ENCODE measurements around the gene HMCN1.

The HMCN1 gene

GRCh38 chr1:185864889-185865517 is 130.8 kb downstream of the HMCN1 start:
- H3K27ac ChIP-seq (ENCODE audit: low read depth, low read length), result no peak overlapping the region
- H2AFZ ChIP-seq (ENCODE audit: low read depth, low read length, severe bottlenecking), result no peak overlapping the region
- H3K36me3 ChIP-seq (ENCODE audit: low read length), result no peaks in the 10 kb centered on the region
- H3K79me2 ChIP-seq (ENCODE audit: insufficient read depth, low read length), result no peaks in the 10 kb centered on the region
- H3K9me2 ChIP-seq (replicated peaks; ENCODE audit: insufficient read depth, low read length), result 0 out of 2 replicates have a peak, but pooled peaks cover 3% of the 10 kb centered on the region
- H3F3A ChIP-seq (ENCODE audit: insufficient read depth), result no peaks in the 10 kb centered on the region
- H3K27me3 ChIP-seq (ENCODE audit: low read length), result no peaks in the 10 kb centered on the region
- no peaks in the 10 kb centered on the region for H3K9me3 ChIP-seq (ENCODE audit: insufficient read depth, low read length)
- no peak overlapping the region for H3K4me3 ChIP-seq (ENCODE audit: insufficient read depth, low read length, poor library complexity, severe bottlenecking)
- H4K20me1 ChIP-seq (ENCODE audit: low read depth, low read length), result no peaks in the 10 kb centered on the region
- H3K4me2 ChIP-seq (ENCODE audit: low read depth, low read length, poor library complexity, severe bottlenecking), result no peak overlapping the region
- no peak overlapping the region for H3K9ac ChIP-seq (ENCODE audit: low read length)
- TF ChIP-seq EZH2phosphoT487 (conservative IDR thresholded peaks at IDR 0.05; ENCODE audit: low read length), result no peak
- no peak for TF ChIP-seq CTCF (IDR thresholded peaks at IDR 0.05; ENCODE audit: insufficient read depth, low read length, poor library complexity, severe bottlenecking)

- Histone ChIP-seq H3K9me2 (replicated peaks; ENCODE audit: insufficient read depth, low read length) (0 out of 2 replicates have a peak, but pooled peaks cover 3% of the 10 kb centered on the region), H3K79me2 (ENCODE audit: insufficient read depth, low read length) (no peaks in the 10 kb centered on the region), H2AFZ (ENCODE audit: low read depth, low read length, severe bottlenecking) (no peak overlapping the region), H3K4me2 (ENCODE audit: low read depth, low read length, poor library complexity, severe bottlenecking) (no peak overlapping the region), H3K4me3 (ENCODE audit: insufficient read depth, low read length, poor library complexity, severe bottlenecking) (no peak overlapping the region), H3K27me3 (ENCODE audit: low read length) (no peaks in the 10 kb centered on the region), H3K27ac (ENCODE audit: low read depth, low read length) (no peak overlapping the region), H3K9ac (ENCODE audit: low read length) (no peak overlapping the region), H4K20me1 (ENCODE audit: low read depth, low read length) (no peaks in the 10 kb centered on the region), H3K36me3 (ENCODE audit: low read length) (no peaks in the 10 kb centered on the region), H3F3A (ENCODE audit: insufficient read depth) (no peaks in the 10 kb centered on the region), H3K9me3 (ENCODE audit: insufficient read depth, low read length) (no peaks in the 10 kb centered on the region)
- TF ChIP-seq EZH2phosphoT487 (conservative IDR thresholded peaks at IDR 0.05; ENCODE audit: low read length), result no peak
- TF ChIP-seq CTCF (IDR thresholded peaks at IDR 0.05; ENCODE audit: insufficient read depth, low read length, poor library complexity, severe bottlenecking), result no peak
Measured at GRCh38 chr1:185869590-185869989, 135.4 kb downstream of the HMCN1 start.

- TF ChIP-seq EZH2phosphoT487 (conservative IDR thresholded peaks at IDR 0.05; ENCODE audit: low read length), result no peak
- no peak for TF ChIP-seq CTCF (IDR thresholded peaks at IDR 0.05; ENCODE audit: insufficient read depth, low read length, poor library complexity, severe bottlenecking)
- Histone ChIP-seq H2AFZ (ENCODE audit: low read depth, low read length, severe bottlenecking) (no peak overlapping the region), H3F3A (ENCODE audit: insufficient read depth) (no peaks in the 10 kb centered on the region)
Measured at GRCh38 chr1:185871627-185872150, 137.5 kb downstream of the HMCN1 start.

More at GRCh38 chr1:185871627-185872150, 137.5 kb downstream of the HMCN1 start:
- Histone ChIP-seq H3K36me3 (ENCODE audit: low read length) (no peaks in the 10 kb centered on the region), H3K27ac (ENCODE audit: low read depth, low read length) (no peak overlapping the region), H3K4me3 (ENCODE audit: insufficient read depth, low read length, poor library complexity, severe bottlenecking) (no peak overlapping the region), H3K27me3 (ENCODE audit: low read length) (no peaks in the 10 kb centered on the region), H3K79me2 (ENCODE audit: insufficient read depth, low read length) (no peaks in the 10 kb centered on the region), H4K20me1 (ENCODE audit: low read depth, low read length) (no peaks in the 10 kb centered on the region), H3K9me2 (replicated peaks; ENCODE audit: insufficient read depth, low read length) (0 out of 2 replicates have a peak, but pooled peaks cover 3% of the 10 kb centered on the region), H3K9me3 (ENCODE audit: insufficient read depth, low read length) (no peaks in the 10 kb centered on the region), H3K9ac (ENCODE audit: low read length) (no peak overlapping the region), H3K4me2 (ENCODE audit: low read depth, low read length, poor library complexity, severe bottlenecking) (no peak overlapping the region)
